GM18526 (cell line): ENCODE measurements around the gene GPR160.

Experiments used
- POLR2A ChIP-seq: IDR thresholded peaks from 3 replicates; pipeline ENCODE4 v1.6.1; 2011; ENCODE audit not compliant: insufficient read length; ENCODE audit errors: extremely low read depth

The GPR160 gene

DNA sequence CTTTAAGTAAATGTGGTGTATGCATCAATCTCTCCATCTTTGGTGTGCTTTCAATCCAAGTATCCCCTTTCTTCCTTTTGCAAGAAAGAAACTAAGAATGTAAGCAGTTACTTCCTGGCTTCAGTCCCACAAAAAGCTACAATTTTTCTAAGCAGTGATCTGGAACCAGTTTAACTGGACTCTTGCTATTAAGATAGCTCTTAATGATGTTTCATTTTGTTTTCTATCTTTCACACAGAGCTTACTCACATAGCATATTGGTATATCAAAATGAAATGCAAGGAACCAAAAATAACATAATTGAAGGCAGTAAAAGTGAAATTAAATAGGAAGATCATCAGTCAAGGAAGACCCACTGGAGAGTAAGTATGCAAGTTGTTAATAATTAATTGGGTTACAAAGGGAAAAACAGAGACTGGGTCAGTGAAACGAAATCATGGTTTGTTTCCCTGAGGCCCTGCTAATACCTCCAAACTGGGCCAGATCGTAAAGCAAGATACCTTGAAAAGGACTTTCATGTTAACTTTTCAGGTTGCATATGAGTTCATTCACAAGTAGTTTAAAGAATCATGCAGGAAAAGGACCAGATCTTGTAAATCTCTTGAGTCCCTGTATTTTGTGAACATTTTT lies 41.9 kb downstream of the GPR160 start:
- TF ChIP-seq POLR2A: no peak

DNA sequence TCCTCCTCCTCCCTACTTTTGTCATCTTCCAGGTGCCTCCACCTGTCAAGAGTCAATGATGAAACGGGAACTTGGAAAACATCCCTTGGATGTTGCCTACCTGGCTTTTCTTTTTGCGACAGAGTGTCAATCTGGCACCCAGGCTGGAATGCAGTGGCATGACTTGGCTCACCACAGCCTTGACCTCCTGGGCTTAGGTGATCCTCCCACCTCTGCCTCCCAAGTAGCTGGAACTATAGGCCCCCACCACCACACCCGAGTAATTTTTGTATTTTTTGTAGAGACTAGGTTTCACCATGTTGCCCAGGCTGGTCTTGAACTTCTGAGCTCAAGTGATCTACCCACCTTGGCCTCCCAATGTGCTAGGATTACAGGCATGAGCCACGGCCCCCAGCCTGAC lies 42.8 kb downstream of the GPR160 start:
- TF ChIP-seq POLR2A: no peak

DNA sequence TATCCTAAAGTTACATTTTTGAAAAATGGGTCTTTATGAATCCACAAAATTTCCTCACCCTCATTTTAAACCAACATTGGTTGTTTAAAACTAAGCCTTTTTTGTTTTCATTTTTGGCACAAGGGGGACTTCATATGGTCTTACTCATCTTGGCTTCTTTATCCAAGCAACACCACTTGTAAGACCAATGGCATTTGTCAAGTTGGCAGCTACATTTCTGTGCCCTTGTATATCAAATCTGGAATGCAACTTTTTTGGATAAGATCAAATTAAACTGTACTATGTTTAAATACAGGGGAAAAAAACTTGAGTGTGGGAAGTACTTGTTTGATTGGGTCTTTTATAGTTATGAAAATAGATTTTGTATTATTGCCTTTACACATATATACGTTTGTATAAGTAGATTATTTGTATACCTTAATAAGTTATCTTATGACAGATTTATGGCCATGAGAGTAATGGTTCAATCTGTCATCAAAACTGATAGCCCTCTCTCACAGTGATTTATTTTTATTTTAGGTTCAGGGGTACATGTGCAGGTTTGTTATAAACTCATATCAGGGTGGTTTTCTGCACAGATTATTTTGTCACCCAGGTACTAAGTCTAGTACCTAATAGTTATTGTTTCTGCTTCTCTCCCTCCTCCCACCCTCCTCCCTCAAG lies 43.4 kb downstream of the GPR160 start:
- no peak for TF ChIP-seq POLR2A

DNA sequence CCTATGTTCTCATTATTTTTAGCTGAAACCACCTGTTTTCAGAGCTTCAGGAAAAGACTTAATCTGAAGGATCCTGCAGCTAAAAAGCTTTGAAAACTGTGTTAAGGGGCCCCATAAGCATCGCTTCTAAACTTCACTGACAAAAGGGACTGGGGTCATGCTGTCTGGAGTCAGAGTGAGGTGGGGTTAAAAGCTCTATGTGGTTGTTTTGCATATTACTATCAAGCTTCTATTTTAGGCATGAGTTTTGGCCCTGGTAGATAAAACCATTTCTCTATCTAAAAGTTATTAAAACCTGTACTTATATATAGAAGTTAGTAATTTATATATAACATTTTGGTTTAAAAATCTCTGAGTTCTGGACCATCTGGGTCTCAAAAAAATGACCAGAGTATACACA lies 45.5 kb downstream of the GPR160 start:
- TF ChIP-seq POLR2A: no peak

DNA sequence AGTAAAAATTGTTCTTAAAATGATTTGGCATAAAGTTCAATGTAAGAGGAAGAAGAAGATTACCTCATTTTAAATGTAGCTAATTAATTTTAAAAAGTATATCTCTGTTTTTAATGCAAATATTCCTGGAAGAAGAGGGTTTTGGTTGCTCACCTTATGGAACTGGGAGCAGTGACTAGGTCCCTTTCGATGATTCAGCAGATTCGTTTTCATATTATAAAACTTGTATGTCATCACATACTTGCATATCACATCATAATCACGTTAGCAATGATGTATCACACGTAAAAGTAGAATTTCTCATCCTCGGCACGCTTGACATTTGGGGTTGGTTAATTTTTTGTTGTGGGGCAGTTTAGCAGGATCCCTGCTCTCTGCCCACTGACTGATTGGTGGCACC lies 47.6 kb downstream of the GPR160 start:
- TF ChIP-seq POLR2A: no peak

DNA sequence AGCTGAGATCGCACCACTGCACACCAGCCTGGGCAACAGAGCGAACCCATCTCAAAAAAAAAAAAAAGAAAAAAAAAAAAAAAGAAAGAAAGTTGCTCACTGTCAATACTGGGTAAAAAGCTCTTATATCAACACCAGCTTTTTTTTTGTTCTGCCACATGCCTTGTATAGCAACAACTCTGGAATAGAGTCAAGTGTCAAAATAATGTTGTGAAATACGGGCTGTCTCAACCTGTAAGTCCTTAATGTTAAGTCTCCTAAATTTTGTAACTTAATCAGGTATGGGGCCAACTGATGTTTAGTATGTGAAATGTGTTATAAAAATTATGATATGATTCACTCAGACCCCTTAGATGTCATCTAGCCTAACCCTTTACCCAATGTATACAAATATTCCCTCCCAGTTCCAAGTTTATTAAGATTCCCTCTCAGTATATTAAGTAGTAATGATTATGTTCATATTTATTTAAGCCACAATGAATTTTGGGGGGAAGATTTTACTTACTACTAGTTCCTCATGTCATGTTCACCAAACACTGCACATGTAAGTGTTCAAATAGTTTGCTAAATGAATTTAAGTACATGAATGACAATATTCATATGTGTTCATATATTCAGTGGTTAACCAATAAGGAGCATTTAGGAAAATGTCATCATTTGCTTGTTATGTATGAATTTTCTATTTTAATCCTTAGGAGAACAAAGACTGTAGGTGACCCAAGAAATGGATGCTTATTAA lies 52.2 kb downstream of the GPR160 start:
- TF ChIP-seq POLR2A: no peak

DNA sequence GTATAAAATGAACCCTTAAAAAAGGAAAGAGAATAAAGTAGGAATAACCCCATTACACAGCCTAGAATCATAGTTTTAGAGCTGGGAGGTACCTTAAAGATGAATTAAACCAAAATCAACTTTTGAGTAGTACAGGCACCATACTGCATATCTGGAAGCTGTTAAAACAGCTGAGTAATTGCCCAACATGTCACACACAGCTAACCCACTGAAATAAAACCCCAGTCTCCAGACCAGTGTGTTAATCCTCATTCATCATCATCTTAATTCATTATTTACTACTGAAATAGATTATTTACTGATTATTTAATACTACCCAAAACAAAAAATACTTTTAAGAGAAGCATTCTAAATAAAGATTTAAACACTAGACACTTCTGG lies 52.8 kb downstream of the GPR160 start:
- TF ChIP-seq POLR2A: no peak

DNA sequence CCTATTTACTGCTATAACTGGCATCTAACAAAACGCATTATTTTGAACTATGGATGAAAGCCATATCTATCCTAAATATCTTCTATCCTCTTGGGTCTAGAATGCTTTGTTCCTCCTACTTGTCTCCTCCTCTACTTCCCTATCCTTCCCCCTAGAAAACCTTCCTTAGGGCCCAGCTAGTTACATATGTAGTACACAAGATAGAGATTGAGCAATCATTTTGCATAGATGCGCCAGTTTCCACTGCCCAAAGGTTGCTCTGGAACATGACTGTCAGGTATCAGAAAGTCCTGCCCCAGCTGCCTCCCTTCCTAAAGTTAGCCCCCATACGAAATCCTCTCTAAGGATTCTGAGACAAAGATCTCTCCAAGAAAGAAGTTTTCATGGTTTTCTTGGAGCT lies 55.1 kb downstream of the GPR160 start:
- TF ChIP-seq POLR2A: no peak

DNA sequence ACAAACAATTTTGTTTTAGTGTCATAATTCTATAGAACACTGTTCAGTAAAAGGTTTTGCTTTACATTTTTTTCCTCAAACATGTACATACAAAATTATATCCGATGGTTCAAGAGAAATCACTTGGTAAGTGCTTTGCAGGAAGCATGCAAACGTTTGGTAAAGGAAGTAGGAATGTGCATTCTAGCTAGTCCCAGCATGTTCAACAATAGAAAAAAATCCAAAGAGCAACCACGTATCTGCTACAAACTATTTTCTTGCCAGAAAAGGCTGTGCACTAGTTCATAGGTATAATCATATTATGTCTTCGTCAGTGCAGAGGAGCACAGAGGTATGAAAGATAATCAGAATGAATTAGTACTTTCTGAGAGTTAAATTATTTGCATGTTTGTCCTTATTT lies 58.0 kb downstream of the GPR160 start:
- no peak for TF ChIP-seq POLR2A

DNA sequence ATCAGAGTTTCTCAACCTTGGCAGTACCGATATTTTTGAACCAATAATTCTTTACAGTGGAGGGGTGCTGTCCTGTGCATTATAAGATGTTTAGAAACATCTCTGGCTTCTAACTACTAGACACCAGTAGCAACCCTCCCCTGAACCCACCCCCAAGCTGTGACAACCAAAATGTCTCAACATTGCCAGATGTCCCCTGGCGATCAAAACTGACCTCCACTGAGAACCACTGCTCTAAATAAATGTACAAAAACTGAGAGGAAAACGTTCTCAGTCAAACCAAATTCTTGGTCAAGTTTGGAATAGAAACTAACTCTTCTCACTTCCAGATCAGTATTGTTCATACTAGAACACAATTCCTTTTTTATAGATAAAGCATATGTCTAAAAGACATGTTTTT lies 58.5 kb downstream of the GPR160 start:
- TF ChIP-seq POLR2A: no peak

DNA sequence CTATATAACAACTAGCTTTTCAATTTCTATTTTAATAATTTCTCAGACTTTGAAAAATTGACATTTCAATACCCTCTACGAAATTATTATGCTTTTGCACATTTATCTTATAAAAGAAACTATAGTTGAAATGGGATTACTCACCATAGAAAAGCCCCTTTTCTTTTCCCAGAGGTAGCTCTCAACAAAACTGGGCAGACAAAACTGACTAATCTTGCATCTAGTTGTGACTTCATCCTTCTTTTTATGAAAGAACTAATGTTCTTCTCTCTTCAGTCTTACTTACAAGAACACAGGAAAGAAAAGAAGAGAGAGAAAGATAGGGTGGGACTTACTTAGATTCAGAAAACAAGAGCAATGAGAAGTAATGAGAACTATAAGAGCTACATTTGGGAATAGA lies 61.0 kb downstream of the GPR160 start:
- no peak for TF ChIP-seq POLR2A

DNA sequence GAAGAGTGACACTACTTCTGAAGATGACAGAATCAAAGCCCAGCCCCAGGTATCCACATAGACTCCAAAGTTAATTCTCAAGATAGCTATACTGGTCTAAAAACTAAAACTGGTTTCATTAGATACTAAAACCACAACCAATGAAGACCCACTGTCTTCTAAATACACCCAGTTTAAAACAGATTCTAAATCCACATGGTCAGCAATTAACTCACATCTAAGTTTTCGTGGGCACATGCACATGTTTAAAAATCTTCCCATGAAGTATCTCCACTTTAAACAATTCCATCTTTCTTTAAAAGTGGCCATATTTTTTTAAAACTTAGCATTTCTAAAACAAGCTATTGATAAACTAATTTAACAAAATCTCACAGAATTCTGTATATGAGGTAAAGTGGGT lies 63.1 kb downstream of the GPR160 start:
- no peak for TF ChIP-seq POLR2A

DNA sequence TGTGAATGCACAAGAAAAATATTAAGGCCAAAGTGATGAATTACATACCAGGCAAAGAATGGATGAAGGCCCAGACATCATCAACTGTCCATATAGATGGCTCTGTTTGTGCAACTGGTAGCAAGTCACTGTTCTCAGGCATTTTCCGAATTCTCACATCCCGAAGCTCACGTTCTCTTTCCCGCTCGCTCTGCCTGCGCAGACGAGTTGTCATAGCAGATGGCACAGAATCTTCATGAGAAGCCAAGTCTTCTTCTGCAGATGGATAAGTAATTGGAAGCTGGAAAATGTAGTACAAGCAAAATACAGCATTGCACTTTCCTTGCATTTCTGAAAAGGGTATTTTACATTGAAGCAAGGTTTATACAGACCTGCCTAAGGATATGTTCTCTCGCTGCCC lies 64.6 kb downstream of the GPR160 start:
- TF ChIP-seq POLR2A: no peak

DNA sequence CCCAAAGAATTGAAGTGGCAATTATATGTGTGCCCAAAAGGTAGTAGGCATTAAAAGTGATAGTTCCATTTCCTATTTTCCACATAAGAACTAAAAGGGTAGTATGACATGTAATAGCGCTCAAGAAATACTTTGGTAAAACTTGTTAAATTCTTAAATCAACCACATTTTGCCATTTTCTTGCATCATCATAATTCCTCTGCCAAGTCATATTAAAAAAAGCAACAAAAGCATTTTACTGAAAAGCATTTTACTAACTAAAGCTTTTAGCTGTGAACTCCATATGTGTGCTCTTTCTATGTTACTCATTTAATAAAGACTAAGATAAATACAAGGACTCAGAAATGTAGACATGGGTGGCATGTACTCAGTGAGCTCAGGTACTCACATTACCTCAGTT lies 70.1 kb downstream of the GPR160 start:
- no peak for TF ChIP-seq POLR2A

DNA sequence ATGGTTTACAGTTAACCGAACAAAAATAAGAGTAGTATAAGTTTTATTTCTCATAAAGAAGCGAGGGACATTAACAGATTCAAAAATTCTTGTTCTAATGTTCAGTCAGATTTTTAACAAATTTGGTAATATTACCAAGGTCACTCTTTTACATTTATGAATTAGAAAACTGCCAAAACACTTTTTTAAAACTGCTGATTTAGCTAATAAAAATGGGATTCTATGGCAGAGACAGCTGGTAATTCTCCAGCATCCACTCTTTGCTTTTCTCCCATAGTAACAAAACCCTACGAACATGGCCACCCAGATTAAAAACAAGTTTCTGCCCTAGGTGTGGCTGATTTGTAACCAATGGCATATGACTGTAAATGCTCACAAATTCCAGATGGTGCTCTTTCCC lies 71.2 kb downstream of the GPR160 start:
- no peak for TF ChIP-seq POLR2A

DNA sequence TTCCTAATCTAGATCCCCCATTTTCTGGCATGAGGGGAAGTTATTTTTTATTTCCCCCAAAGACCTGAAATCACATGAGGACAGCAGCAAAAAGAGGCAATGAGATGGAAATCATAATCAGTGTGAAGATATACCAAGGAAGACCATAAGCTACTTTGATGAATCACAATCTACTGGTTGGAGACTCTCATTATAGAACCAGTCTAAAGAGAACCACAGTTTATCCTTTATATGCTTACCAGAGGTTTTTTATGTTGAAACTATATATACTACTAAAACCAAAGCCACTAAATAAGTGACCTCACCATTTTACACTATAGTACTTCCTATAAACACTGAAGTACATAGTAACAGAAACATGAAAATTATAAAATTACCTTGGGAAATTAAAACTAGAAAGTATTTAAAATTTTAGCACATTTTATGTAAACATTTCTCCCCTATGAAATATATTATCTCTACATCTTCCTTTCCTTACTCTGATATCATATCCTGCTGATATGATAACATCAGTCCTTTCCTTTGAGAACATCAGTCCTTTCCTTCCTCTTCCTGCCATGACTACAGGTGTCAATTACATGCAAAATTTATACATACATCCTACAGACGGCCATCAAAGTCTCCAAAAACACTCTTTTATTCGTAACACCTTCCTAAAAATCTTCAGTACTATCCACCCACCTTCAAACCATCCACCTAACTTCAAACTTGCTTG lies 71.9 kb downstream of the GPR160 start:
- no peak for TF ChIP-seq POLR2A
